ENCODE data around the gene C1QB.

C1QB gene

GRCh38 chr1:22652881-22653316 is at the start of gene C1QB:
TSS of gene C1QB (plus strand) at chr1:22653236. CDS start at chr1:22659463, 6,227 bp downstream.
- no peak for TF ChIP-seq POLR2AphosphoS5 (IDR thresholded peaks at IDR 0.05; ENCODE audit: borderline replicate concordance, low read depth, low read length)
- TF ChIP-seq EZH2 (IDR thresholded peaks at IDR 0.05): no peak
- TF ChIP-seq FOXP2 (optimal IDR thresholded peaks at IDR 0.05; ENCODE audit: control extremely low read depth, extremely low read length, insufficient read depth): no peak
- no peak within 1 kb of the TSS for H3K9ac ChIP-seq (ENCODE audit: insufficient read length)
- H3K36me3 ChIP-seq (ENCODE audit: insufficient read depth, low read length): no peaks in the 10 kb centered on the region
- no peak for DNase-seq (ENCODE audit: low read depth, low spot score)
- no peaks in the 10 kb centered on the region for H3K9me3 ChIP-seq (ENCODE audit: low read depth, low read length)
- no peak within 1 kb of the TSS for H3K27ac ChIP-seq
- H3K4me3 ChIP-seq: no peak within 1 kb of the TSS

GRCh38 chr1:22606161-22606560 is 46.9 kb upstream of the C1QB start:
- TF ChIP-seq FOXP2 (optimal IDR thresholded peaks at IDR 0.05; ENCODE audit: control extremely low read depth, extremely low read length, insufficient read depth) (no peak), POLR2AphosphoS5 (IDR thresholded peaks at IDR 0.05; ENCODE audit: borderline replicate concordance, low read depth, low read length) (no peak), EZH2 (IDR thresholded peaks at IDR 0.05) (no peak)
- no peak for DNase-seq (ENCODE audit: low read depth, low spot score)
- H3K36me3 ChIP-seq (ENCODE audit: insufficient read depth, low read length): no peaks in the 10 kb centered on the region
- no peak overlapping the region for H3K27ac ChIP-seq
- H3K9ac ChIP-seq (ENCODE audit: insufficient read length): no peak overlapping the region
- H3K4me3 ChIP-seq: no peak overlapping the region
- H3K9me3 ChIP-seq (ENCODE audit: low read depth, low read length): no peaks in the 10 kb centered on the region

- DNase-seq (ENCODE audit: low read depth, low spot score): no peak
Observed at GRCh38 chr1:22607154-22607553, 45.9 kb upstream of the C1QB start.

GRCh38 chr1:22608361-22608760 is 44.7 kb upstream of the C1QB start:
- H3K9me3 ChIP-seq (ENCODE audit: low read depth, low read length): no peaks in the 10 kb centered on the region
- H3K27ac ChIP-seq: no peak overlapping the region
- H3K36me3 ChIP-seq (ENCODE audit: insufficient read depth, low read length): no peaks in the 10 kb centered on the region
- no peak overlapping the region for H3K4me3 ChIP-seq
- H3K9ac ChIP-seq (ENCODE audit: insufficient read length): no peak overlapping the region
- TF ChIP-seq FOXP2 (optimal IDR thresholded peaks at IDR 0.05; ENCODE audit: control extremely low read depth, extremely low read length, insufficient read depth) (no peak), EZH2 (IDR thresholded peaks at IDR 0.05) (no peak), POLR2AphosphoS5 (IDR thresholded peaks at IDR 0.05; ENCODE audit: borderline replicate concordance, low read depth, low read length) (no peak)
- no peak for DNase-seq (ENCODE audit: low read depth, low spot score)

More at GRCh38 chr1:22607154-22607553, 45.9 kb upstream of the C1QB start:
- H3K36me3 ChIP-seq (ENCODE audit: insufficient read depth, low read length): no peaks in the 10 kb centered on the region
- H3K27ac ChIP-seq: no peak overlapping the region
- H3K9ac ChIP-seq (ENCODE audit: insufficient read length): no peak overlapping the region
- TF ChIP-seq POLR2AphosphoS5 (IDR thresholded peaks at IDR 0.05; ENCODE audit: borderline replicate concordance, low read depth, low read length) (no peak), EZH2 (IDR thresholded peaks at IDR 0.05) (no peak), FOXP2 (optimal IDR thresholded peaks at IDR 0.05; ENCODE audit: control extremely low read depth, extremely low read length, insufficient read depth) (no peak)
- H3K4me3 ChIP-seq: no peak overlapping the region
- H3K9me3 ChIP-seq (ENCODE audit: low read depth, low read length): no peaks in the 10 kb centered on the region

GRCh38 chr1:22609291-22609690 is 43.7 kb upstream of the C1QB start:
- DNase-seq (ENCODE audit: low read depth, low spot score): no peak
- Histone ChIP-seq H3K9me3 (ENCODE audit: low read depth, low read length) (no peaks in the 10 kb centered on the region), H3K9ac (ENCODE audit: insufficient read length) (no peak overlapping the region), H3K27ac (no peak overlapping the region), H3K36me3 (ENCODE audit: insufficient read depth, low read length) (no peaks in the 10 kb centered on the region), H3K4me3 (no peak overlapping the region)
- TF ChIP-seq EZH2 (IDR thresholded peaks at IDR 0.05) (no peak), FOXP2 (optimal IDR thresholded peaks at IDR 0.05; ENCODE audit: control extremely low read depth, extremely low read length, insufficient read depth) (no peak), POLR2AphosphoS5 (IDR thresholded peaks at IDR 0.05; ENCODE audit: borderline replicate concordance, low read depth, low read length) (no peak)

GRCh38 chr1:22611530-22611947 is 41.5 kb upstream of the C1QB start:
- Histone ChIP-seq H3K36me3 (ENCODE audit: insufficient read depth, low read length) (no peaks in the 10 kb centered on the region), H3K9me3 (ENCODE audit: low read depth, low read length) (no peaks in the 10 kb centered on the region), H3K4me3 (no peak overlapping the region), H3K27ac (no peak overlapping the region), H3K9ac (ENCODE audit: insufficient read length) (no peak overlapping the region)
- TF ChIP-seq EZH2 (IDR thresholded peaks at IDR 0.05) (no peak), FOXP2 (optimal IDR thresholded peaks at IDR 0.05; ENCODE audit: control extremely low read depth, extremely low read length, insufficient read depth) (no peak)
- DNase-seq (ENCODE audit: low read depth, low spot score): peak; percentile 32

- Histone ChIP-seq H3K9ac (ENCODE audit: insufficient read length) (no peak overlapping the region), H3K4me3 (no peak overlapping the region), H3K9me3 (ENCODE audit: low read depth, low read length) (no peaks in the 10 kb centered on the region), H3K27ac (no peak overlapping the region), H3K36me3 (ENCODE audit: insufficient read depth, low read length) (no peaks in the 10 kb centered on the region)
- TF ChIP-seq POLR2AphosphoS5 (IDR thresholded peaks at IDR 0.05; ENCODE audit: borderline replicate concordance, low read depth, low read length) (no peak), EZH2 (IDR thresholded peaks at IDR 0.05) (no peak), FOXP2 (optimal IDR thresholded peaks at IDR 0.05; ENCODE audit: control extremely low read depth, extremely low read length, insufficient read depth) (no peak)
- no peak for DNase-seq (ENCODE audit: low read depth, low spot score)
Observed at GRCh38 chr1:22612671-22613571, 40.1 kb upstream of the C1QB start.

GRCh38 chr1:22613572-22613918 is 39.5 kb upstream of the C1QB start:
- no peak overlapping the region for H3K27ac ChIP-seq
- no peaks in the 10 kb centered on the region for H3K36me3 ChIP-seq (ENCODE audit: insufficient read depth, low read length)
- no peak for TF ChIP-seq FOXP2 (optimal IDR thresholded peaks at IDR 0.05; ENCODE audit: control extremely low read depth, extremely low read length, insufficient read depth)
- TF ChIP-seq EZH2 (IDR thresholded peaks at IDR 0.05): no peak
- DNase-seq (ENCODE audit: low read depth, low spot score): no peak
- no peak overlapping the region for H3K9ac ChIP-seq (ENCODE audit: insufficient read length)
- H3K9me3 ChIP-seq (ENCODE audit: low read depth, low read length): no peaks in the 10 kb centered on the region
- no peak overlapping the region for H3K4me3 ChIP-seq

Data from SK-N-MC (cell line).